GM12878 (cell line): ENCODE results near the gene SYPL1. TPM values are rescaled to one million over a fixed set of nuclear protein-coding genes. Genes with fewer than 3 reads are reported as not detected.

ENCODE experiments used
- ATAC-seq: fragments of 200-7000 bp; cut with Tn5 transposase; 3 replicates; pipeline ENCODE4 v1.9.1; 2020; ENCODE audit warnings: mild to moderate bottlenecking, moderate library complexity
- BruUV-seq: library from RNA; stranded (reverse); fragments of 400-500 nt; replicated peaks from 2 replicates; lab custom pipeline; 2021; lab: Mats Ljungman, UMichigan
- CTCF ChIA-PET: fragments of 300-600 bp; sonication (Branson Sonifier 250); formaldehyde crosslinking; extraction: SDS; loops from one replicate; lab custom pipeline; 2021; ENCODE audit warnings: inconsistent platforms; lab: Yijun Ruan, JAX
- POLR2A ChIA-PET: fragments of 350-600 bp; formaldehyde crosslinking; extraction: SDS; loops from one replicate; lab custom pipeline; 2021; ENCODE audit warnings: inconsistent platforms; lab: Charles Lee
- RAD21 ChIA-PET: fragments of 300-600 bp; sonication (Branson Sonifier 250); formaldehyde crosslinking; loops from one replicate; lab custom pipeline; 2023; ENCODE audit warnings: antibody characterized with exemption; ENCODE audit not compliant: unreplicated experiment; lab: Charles Lee
- SMC1A ChIA-PET: fragments of 300-600 bp; sonication (Branson Sonifier 250); formaldehyde crosslinking; loops from one replicate; lab custom pipeline; 2023; ENCODE audit not compliant: unreplicated experiment, uncharacterized antibody; lab: Charles Lee
- DNase-seq: peaks from one replicate; pipeline ENCODE4 v3.0.0-alpha.2; 2011; ENCODE audit warnings: low read depth, low spot score
- FAIRE-seq: peaks from 3 replicates; lab custom pipeline; 2011; peaks lifted over from hg19 to GRCh38; lab: Jason Lieb, UNC
- H2AFZ ChIP-seq: 2 replicates; pipeline ENCODE4 v1.6.0; 2011; ENCODE audit warnings: low read depth, low read length, control low read depth; ENCODE audit not compliant: control insufficient read depth
- H3K27ac ChIP-seq: 2 replicates; pipeline ENCODE4 v1.5.1; 2011; ENCODE audit warnings: control low read depth; ENCODE audit not compliant: control insufficient read depth, insufficient read depth
- H3K27me3 ChIP-seq, 2 experiments: replicated peaks in 1 of 2; 2 replicates each; pipeline versions ENCODE4 v1.6.0 to v1.6.1; 2011; ENCODE audit warnings: low read length in 1 of 2; ENCODE audit not compliant: control insufficient read depth in 2 of 2, insufficient read depth in 2 of 2
- H3K36me3 ChIP-seq, 2 experiments: 2 replicates each; pipeline ENCODE4 v1.5.1; 2011; ENCODE audit warnings: low read length in 1 of 2; ENCODE audit not compliant: control insufficient read depth in 2 of 2, insufficient read depth in 2 of 2
- H3K4me1 ChIP-seq: 2 replicates; pipeline ENCODE4 v1.6.1; 2011; ENCODE audit warnings: mild to moderate bottlenecking, low read length, moderate library complexity, mixed read lengths; ENCODE audit not compliant: control insufficient read depth, insufficient read depth
- H3K4me2 ChIP-seq: 2 replicates; pipeline ENCODE4 v1.6.0; 2011; ENCODE audit warnings: control low read depth; ENCODE audit not compliant: control insufficient read depth, insufficient read depth
- H3K4me3 ChIP-seq: fragments of 200-600 bp; sonication (generic); 2 replicates; pipeline ENCODE4 v1.5.1; 2016
- H3K79me2 ChIP-seq: 2 replicates; pipeline ENCODE4 v1.6.0; 2011; ENCODE audit warnings: low read length; ENCODE audit not compliant: control insufficient read depth, insufficient read depth
- H3K9ac ChIP-seq: 2 replicates; pipeline ENCODE4 v1.8.0; 2011; ENCODE audit warnings: low read length, control low read depth, mixed read lengths; ENCODE audit not compliant: control insufficient read depth, insufficient read depth
- H3K9me3 ChIP-seq: replicated peaks from 3 replicates; pipeline ENCODE4 v1.5.1; 2011; ENCODE audit warnings: mild to moderate bottlenecking, low read length; ENCODE audit not compliant: control insufficient read depth, insufficient read depth
- H4K20me1 ChIP-seq: 2 replicates; pipeline ENCODE4 v1.6.0; 2011; ENCODE audit not compliant: control insufficient read depth, insufficient read depth
- ASH2L ChIP-seq: fragments of 300-600, 200-600 bp; sonication (generic); IDR thresholded peaks from 2 replicates; pipeline ENCODE4 v1.6.1; 2017; ENCODE audit warnings: low read depth, mild to moderate bottlenecking, borderline replicate concordance
- ATF7 ChIP-seq: fragments of 450-650 bp; IDR thresholded peaks from 2 replicates; pipeline ENCODE4 v1.6.1; 2016; ENCODE audit warnings: low read depth, mild to moderate bottlenecking
- CEBPB ChIP-seq, 2 experiments: fragments of 150-350 bp in 1 of 2; IDR thresholded peaks; 2 replicates each; pipeline ENCODE4 v1.6.1; 2012 to 2014; ENCODE audit warnings: low read depth in 2 of 2, low read length in 2 of 2, borderline replicate concordance in 1 of 2, inconsistent platforms in 1 of 2
- CUX1 ChIP-seq: IDR thresholded peaks from 2 replicates; pipeline ENCODE4 v1.6.1; 2012; ENCODE audit warnings: improper control_type of control experiment, low read depth, low read length; ENCODE audit not compliant: insufficient replicate concordance
- MYC ChIP-seq: IDR thresholded peaks from 2 replicates; pipeline ENCODE4 v1.6.1; 2011; ENCODE audit warnings: mild to moderate bottlenecking, low read length, moderate library complexity, inconsistent platforms; ENCODE audit not compliant: insufficient read depth, insufficient replicate concordance, insufficient read length, severe bottlenecking
- POU2F2 ChIP-seq: IDR thresholded peaks from 3 replicates; pipeline ENCODE4 v1.6.1; 2011; ENCODE audit warnings: low read depth, mild to moderate bottlenecking, low read length, borderline replicate concordance
- SIX5 ChIP-seq: IDR thresholded peaks from 2 replicates; pipeline ENCODE4 v1.6.1; 2011; ENCODE audit warnings: mild to moderate bottlenecking, low read depth, low read length, moderate library complexity; ENCODE audit not compliant: severe bottlenecking
- TCF12 ChIP-seq: IDR thresholded peaks from 2 replicates; pipeline ENCODE4 v1.6.1; 2011; ENCODE audit warnings: low read depth, mild to moderate bottlenecking, low read length
- WGBS: methylation state at CpG from one replicate; pipeline ENCODE4 v1.1.6; 2016; ENCODE audit warnings: low lambda C conversion rate; ENCODE audit not compliant: insufficient replicate concordance, insufficient coverage; ENCODE audit errors: missing lambda C conversion rate; 5-methylcytosine and 5-hydroxymethylcytosine counted together
- in situ Hi-C: fragments of 300-500 bp; cut with MboI; formaldehyde crosslinking; loops from 9 replicates; pipeline ENCODE4 v1.14.3; 2018; ENCODE audit warnings: mixed read lengths
- intact Hi-C: fragments of 100-400 bp; cut with micrococcal nuclease; formaldehyde crosslinking; loops from one replicate; pipeline ENCODE4 v1.14.2; 2022; ENCODE audit not compliant: unreplicated experiment
- polyA plus RNA-seq, 11 experiments: library from polyadenylated mRNA; depleted of rRNA in 4 of 11; unstranded in 6 of 11; stranded (reverse) in 5 of 11; fragments of >200 nt; fragmentation: Nextera tagmentation in 4 of 11; fragmentation: Illumina TruSeq in 1 of 11; extraction: Ambion mirVana in 4 of 11; extraction: Trizol in 1 of 11; gene quantifications; 1 replicate in 1 of 11; 2 replicates in 10 of 11; pipeline versions ENCODE4 v1.2.1 to v1.2.3, GENCODE V29; 2011 to 2016; ENCODE audit warnings: inconsistent platforms in 2 of 11, missing spikeins in 2 of 11, low read depth in 1 of 11
- total RNA-seq, 4 experiments: library from RNA; depleted of rRNA in 3 of 4; stranded (reverse); fragments of >200 nt in 3 of 4; fragmentation: Illumina TruSeq in 1 of 4; extraction: Trizol in 1 of 4; gene quantifications; 2 replicates each; pipeline versions ENCODE4 v1.2.1 to v1.2.3, GENCODE V29; 2013 to 2021
- TF ChIP-seq, protein P1 (sequence below): fragments of 450-650 bp; formaldehyde crosslinking; IDR thresholded peaks from 2 replicates; pipeline ENCODE4 v1.5.0; 2022; ENCODE audit warnings: mild to moderate bottlenecking, missing genetic modification characterization

Gene SYPL1
- total and polyA plus RNA-seq, 10 of the 15 experiments (the other 5 are each of a cell fraction or from before 2014, with no cell fraction given), result 34.5 to 177 (median 87.3) TPM

DNA sequence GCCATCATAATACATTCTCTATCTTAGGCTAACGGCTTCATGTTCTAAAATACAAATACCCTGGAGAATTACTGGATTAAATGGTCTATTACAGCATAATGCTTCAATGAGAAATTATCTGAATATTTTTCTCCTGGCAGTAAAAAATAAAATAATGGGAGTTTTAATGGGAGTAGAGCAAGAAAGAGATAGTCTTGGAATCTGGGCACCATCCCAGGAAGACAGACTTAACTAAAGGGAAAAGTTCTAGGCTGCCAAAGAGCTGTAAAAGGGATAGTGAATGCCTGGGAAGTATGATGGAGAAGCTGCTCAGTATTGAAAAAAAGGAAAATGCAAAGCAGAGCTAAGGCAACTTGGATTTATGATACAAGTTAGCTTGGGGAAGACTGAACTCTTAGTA is 12.1 kb upstream of the SYPL1 start (continued):
- no peak for TF ChIP-seq MYC
- TF ChIP-seq, protein P1, sequence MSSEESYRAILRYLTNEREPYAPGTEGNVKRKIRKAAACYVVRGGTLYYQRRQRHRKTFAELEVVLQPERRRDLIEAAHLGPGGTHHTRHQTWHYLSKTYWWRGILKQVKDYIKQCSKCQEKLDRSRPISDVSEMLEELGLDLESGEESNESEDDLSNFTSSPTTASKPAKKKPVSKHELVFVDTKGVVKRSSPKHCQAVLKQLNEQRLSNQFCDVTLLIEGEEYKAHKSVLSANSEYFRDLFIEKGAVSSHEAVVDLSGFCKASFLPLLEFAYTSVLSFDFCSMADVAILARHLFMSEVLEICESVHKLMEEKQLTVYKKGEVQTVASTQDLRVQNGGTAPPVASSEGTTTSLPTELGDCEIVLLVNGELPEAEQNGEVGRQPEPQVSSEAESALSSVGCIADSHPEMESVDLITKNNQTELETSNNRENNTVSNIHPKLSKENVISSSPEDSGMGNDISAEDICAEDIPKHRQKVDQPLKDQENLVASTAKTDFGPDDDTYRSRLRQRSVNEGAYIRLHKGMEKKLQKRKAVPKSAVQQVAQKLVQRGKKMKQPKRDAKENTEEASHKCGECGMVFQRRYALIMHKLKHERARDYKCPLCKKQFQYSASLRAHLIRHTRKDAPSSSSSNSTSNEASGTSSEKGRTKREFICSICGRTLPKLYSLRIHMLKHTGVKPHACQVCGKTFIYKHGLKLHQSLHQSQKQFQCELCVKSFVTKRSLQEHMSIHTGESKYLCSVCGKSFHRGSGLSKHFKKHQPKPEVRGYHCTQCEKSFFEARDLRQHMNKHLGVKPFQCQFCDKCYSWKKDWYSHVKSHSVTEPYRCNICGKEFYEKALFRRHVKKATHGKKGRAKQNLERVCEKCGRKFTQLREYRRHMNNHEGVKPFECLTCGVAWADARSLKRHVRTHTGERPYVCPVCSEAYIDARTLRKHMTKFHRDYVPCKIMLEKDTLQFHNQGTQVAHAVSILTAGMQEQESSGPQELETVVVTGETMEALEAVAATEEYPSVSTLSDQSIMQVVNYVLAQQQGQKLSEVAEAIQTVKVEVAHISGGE (CRISPR knock-in tag), result no peak

DNA sequence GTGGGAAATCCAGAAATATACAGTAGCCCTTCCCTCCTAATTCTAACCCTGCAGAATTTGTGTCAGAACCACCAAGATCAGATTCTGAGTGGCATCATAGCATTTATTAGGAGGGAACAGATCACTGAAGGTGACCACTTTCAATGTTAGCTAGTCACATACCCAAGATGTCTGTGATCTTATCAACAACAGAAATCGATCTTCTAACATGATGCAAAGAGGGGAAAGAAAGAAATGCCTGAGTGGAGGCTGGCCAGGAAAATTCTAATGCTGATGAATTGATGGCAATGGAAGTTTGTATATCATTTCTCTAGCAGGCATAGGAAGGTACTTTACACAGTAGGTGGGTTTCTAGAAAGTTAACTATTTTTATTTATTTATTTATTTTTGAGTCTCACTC is 10.6 kb upstream of the SYPL1 start:
- no peak overlapping the region for H3K9ac ChIP-seq
- H3K27me3 ChIP-seq, result no peaks in the 10 kb centered on the region
- H4K20me1 ChIP-seq, result no peaks in the 10 kb centered on the region
- H3K4me2 ChIP-seq, result no peak overlapping the region
- no peak overlapping the region for H3K4me3 ChIP-seq
- FAIRE-seq, result no peak
- no peaks in the 10 kb centered on the region for H3K4me1 ChIP-seq
- ChIA-PET SMC1A (no interaction called here), RAD21 (no interaction called here), POLR2A (no interaction called here), CTCF (no interaction called here)
- no peak for ATAC-seq
- WGBS, result 63% methylated on average over 1 of the region's 1 CpG
- H3K79me2 ChIP-seq, result no peaks in the 10 kb centered on the region
- H3K36me3 ChIP-seq, result no peaks in the 10 kb centered on the region
- no peak for DNase-seq
- H3K27ac ChIP-seq, result no peak overlapping the region
- no TSS peak for BruUV-seq
- TF ChIP-seq CUX1 (no peak), ATF7 (no peak), POU2F2 (no peak), TCF12 (no peak), SIX5 (no peak), CEBPB (IDR thresholded peaks at IDR 0.05; ENCODE audit: borderline replicate concordance in 1 of 2, low read depth in 2 of 2, low read length in 2 of 2) (no peak), ASH2L (no peak)
- in situ Hi-C loops (no loop called here), intact Hi-C loops (no loop called here)
- no peak overlapping the region for H2AFZ ChIP-seq
- H3K9me3 ChIP-seq, result no peaks in the 10 kb centered on the region
